Lung (tissue), 12 donors: ENCODE measurements around the gene NELL2. TPM values are rescaled to one million over a fixed set of nuclear protein-coding genes. Genes with fewer than 3 reads are reported as not detected.

ENCODE experiments used
- ATAC-seq: fragments of 200-7000 bp; cut with Tn5 transposase; one replicate; pipeline ENCODE4 v1.9.1; 2020; ENCODE audit warnings: moderate number of reproducible peaks; ENCODE audit not compliant: insufficient read depth, low FRiP score
- DNase-seq, 3 donors: peaks; one replicate each; pipeline ENCODE4 v3.0.0-alpha.2; 2013 to 2017
- H3K27ac ChIP-seq, 2 donors: one replicate each; pipeline ENCODE4 v1.5.1; 2013; ENCODE audit warnings: mild to moderate bottlenecking in 2 of 2, moderate library complexity in 2 of 2, control low read depth in 1 of 2, inconsistent platforms in 1 of 2, low read depth in 1 of 2, low read length in 1 of 2
- H3K27me3 ChIP-seq, 3 donors: one replicate each; pipeline ENCODE4 v1.5.1; 2013; ENCODE audit warnings: low read length in 2 of 3; ENCODE audit not compliant: control insufficient read depth in 3 of 3, insufficient read depth in 3 of 3
- H3K36me3 ChIP-seq, 4 donors: one replicate each; pipeline ENCODE4 v1.5.1; 2013; ENCODE audit warnings: low read length in 4 of 4, mild to moderate bottlenecking in 1 of 4, moderate library complexity in 1 of 4; ENCODE audit not compliant: control insufficient read depth in 4 of 4, insufficient read depth in 4 of 4
- H3K4me1 ChIP-seq, 5 donors: one replicate each; pipeline ENCODE4 v1.5.1; 2013; ENCODE audit warnings: low read length in 5 of 5, mild to moderate bottlenecking in 2 of 5, moderate library complexity in 1 of 5; ENCODE audit not compliant: control insufficient read depth in 5 of 5, insufficient read depth in 5 of 5
- H3K4me3 ChIP-seq: one replicate; pipeline ENCODE4 v1.5.1; 2013; ENCODE audit warnings: mild to moderate bottlenecking, control low read depth, moderate library complexity
- H3K9ac ChIP-seq, 2 donors: one replicate each; pipeline ENCODE4 v1.5.1; 2013; ENCODE audit warnings: low read length in 2 of 2, control low read depth in 1 of 2; ENCODE audit not compliant: insufficient read depth in 1 of 2
- H3K9me3 ChIP-seq, 4 donors: one replicate each; pipeline ENCODE4 v1.5.1; 2013; ENCODE audit warnings: low read length in 3 of 4, mild to moderate bottlenecking in 1 of 4, moderate library complexity in 1 of 4; ENCODE audit not compliant: control insufficient read depth in 4 of 4, insufficient read depth in 3 of 4
- CTCF ChIP-seq: IDR thresholded peaks from 2 replicates; pipeline ENCODE4 v1.5.1; 2012; ENCODE audit warnings: mild to moderate bottlenecking; ENCODE audit errors: control extremely low read depth, extremely low read depth
- WGBS, 2 donors: extraction: QIAGEN DNeasy Blood & Tissue Kit; methylation state at CpG; one replicate each; pipeline ENCODE4 v1.1.7; 2013; 5-methylcytosine and 5-hydroxymethylcytosine counted together
- polyA plus RNA-seq, 2 donors: library from polyadenylated mRNA; stranded (reverse); fragments of 200-250 nt; gene quantifications; one replicate each; pipeline ENCODE4 v1.2.1, GENCODE V29; 2013
- total RNA-seq, 2 donors: library from RNA; depleted of rRNA in 1 of 2; stranded (reverse); fragments of >200 nt in 1 of 2; gene quantifications; one replicate each; pipeline ENCODE4 v1.2.1, GENCODE V29; 2014 to 2021
- donor health status: control.
- donor health status: control.
- donor health status: Bipolar disorder and iron deficiency.
- donor health status: healthy.
- donor health status: DM: yes; HTN: yes; CAD: no.

NELL2 gene
- total and polyA plus RNA-seq, 4 donors, result 2.2 to 15.9 (median 8.6) TPM

- H3K27me3 ChIP-seq, result no peaks in the 10 kb centered on the region
- ATAC-seq (peak; percentile 37), DNase-seq (peak in 2 of 3 donors; percentile 42 to 65)
- H3K36me3 ChIP-seq, result no peaks in the 10 kb centered on the region
- WGBS, 2 donors, result 73 to 85% methylated on average over 9 of the region's 9 CpGs
- H3K9me3 ChIP-seq, result no peaks in the 10 kb centered on the region
- H3K4me3 ChIP-seq, result no peak overlapping the region
- H3K4me1 ChIP-seq, result no peaks in the 10 kb centered on the region
- no peak overlapping the region for H3K9ac ChIP-seq
- no peak for TF ChIP-seq CTCF
- peak overlapping the region in 1 of 2 donors; percentile 64 for H3K27ac ChIP-seq
These were observed 349.4 kb downstream of the NELL2 start for GRCh38 chr12:44526655-44527182.

- Histone ChIP-seq H3K27ac (peak overlapping the region in 1 of 2 donors; percentile 52), H3K9ac (no peak overlapping the region), H3K36me3 (no peaks in the 10 kb centered on the region), H3K4me1 (no peaks in the 10 kb centered on the region), H3K27me3 (no peaks in the 10 kb centered on the region), H3K9me3 (no peaks in the 10 kb centered on the region), H3K4me3 (no peak overlapping the region)
- TF ChIP-seq CTCF, result no peak
- DNase-seq, result peak; percentile 15 to 60 (median 31)
- WGBS, 2 donors, result 52 to 67% methylated on average over 4 of the region's 4 CpGs
- peak; percentile 86 for ATAC-seq
These were observed 350.1 kb downstream of the NELL2 start for GRCh38 chr12:44525806-44526654.

GRCh38 chr12:44523828-44524227, 352.3 kb downstream of the NELL2 start:
- Histone ChIP-seq H3K4me3 (no peak overlapping the region), H3K4me1 (no peaks in the 10 kb centered on the region), H3K9ac (no peak overlapping the region), H3K27ac (no peak overlapping the region), H3K27me3 (no peaks in the 10 kb centered on the region), H3K36me3 (no peaks in the 10 kb centered on the region), H3K9me3 (no peaks in the 10 kb centered on the region)
- TF ChIP-seq CTCF, result no peak
- no peak for ATAC-seq
- no peak for DNase-seq
- 85 to 90% methylated on average over 2 of the region's 2 CpGs for WGBS, 2 donors
